DMS53 treated with DMSO at 0.1 percent for 48 hours (cell line): Measurements from ENCODE around the gene MT4.
"Not testable (repeated sequence)": the region's sequence is repeated elsewhere in the genome, so short reads cannot be mapped to it uniquely, and the experiment has no call there.

Experiments used
- DNase-seq: peaks from one replicate; lab custom pipeline; 2025; ENCODE audit not compliant: unreplicated experiment; lab: John Stamatoyannopoulos, UW

The MT4 gene

DNA sequence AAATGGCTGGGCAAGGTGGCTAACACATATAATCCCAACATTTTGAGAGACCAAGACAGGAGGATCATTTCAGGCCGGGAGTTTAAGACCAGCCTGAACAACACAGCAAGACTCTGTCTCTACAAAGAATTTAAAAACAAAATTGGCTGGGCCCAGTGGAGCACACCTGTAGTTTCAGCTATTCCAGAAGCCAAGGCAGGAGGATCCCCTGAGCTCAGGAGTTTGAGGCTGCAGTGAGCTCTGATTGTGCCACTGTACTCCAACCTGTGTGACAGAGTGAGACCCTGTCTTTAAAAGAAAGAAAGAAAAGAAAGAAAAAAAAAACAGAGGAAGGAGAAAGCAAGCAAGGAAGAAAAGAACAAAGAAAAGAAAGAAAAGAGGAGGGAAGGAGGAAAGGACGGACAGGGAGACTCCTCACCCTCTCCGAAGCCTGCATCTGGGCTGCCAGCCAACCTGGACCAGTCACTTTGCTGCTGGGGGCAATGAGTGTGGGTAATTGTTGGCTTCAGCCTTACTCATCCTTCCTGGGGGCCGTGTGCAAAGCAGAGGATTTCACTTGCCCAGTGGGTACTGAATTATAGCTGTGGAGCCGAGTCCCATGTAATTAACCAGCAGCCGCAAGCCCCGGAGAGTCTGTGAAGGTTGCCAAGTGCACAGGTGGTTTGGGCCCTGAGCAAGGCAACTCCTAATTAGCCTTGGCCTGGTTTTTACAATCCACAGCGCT is 6.7 kb upstream of the MT4 start:
- no peak for DNase-seq

DNA sequence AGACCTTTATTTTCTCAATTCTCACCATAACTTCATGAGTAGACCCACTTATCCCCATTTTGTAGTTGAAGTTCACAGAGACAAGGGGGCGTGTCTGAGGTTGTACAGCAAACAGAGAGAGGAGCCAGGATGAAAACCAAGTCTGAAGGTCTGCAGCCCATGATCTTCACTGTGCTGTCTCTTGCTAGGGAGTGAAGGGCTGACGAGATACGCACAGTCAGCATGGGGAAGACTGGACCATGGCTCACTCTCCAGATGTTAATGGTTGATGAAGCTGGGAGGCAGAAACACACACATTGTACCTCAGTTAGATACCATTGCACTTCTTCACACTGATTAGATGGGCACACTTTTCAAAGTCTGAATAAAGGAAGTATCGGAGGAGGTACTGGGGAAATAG is 5.8 kb upstream of the MT4 start:
- no peak for DNase-seq

DNA sequence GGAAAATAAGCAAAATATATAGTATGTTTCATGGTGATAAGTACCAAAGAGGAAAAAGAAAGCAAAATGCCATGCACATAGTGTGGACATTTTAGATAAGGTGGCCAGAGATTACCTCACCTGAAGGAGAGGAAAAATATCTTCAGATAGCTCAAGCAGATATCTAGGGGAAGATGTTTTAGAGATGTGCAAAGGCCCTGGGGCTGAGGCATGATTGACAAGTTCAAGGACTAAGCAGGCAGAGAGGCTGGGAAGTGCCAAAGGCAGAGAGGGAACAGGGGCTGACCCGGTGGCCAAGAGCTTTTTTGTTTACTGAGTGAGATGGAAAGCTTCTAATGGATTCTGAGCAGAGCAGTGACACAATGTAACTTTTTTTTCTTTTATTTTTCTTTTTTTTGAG is 4.4 kb upstream of the MT4 start:
- DNase-seq = no peak

DNA sequence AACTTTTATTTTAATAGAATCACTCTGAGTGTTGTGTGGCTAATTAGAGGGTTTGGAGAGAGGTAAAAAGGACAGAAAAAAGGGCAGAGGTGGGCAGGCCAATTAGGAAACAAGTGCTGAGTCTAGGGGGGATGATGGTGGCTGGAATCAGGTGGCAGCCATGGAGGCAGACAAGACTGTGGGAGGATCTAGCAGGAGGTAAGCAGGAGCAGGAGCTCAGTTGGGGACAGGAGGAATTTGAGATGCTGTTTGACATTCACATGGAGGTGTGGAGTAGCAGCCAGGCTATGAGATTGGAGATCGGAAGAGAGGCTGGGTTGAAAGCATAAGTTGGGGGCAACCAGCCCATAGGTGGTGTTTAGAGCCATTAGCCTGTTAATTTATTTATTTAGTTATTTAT is 3.7 kb upstream of the MT4 start:
- no peak for DNase-seq

DNA sequence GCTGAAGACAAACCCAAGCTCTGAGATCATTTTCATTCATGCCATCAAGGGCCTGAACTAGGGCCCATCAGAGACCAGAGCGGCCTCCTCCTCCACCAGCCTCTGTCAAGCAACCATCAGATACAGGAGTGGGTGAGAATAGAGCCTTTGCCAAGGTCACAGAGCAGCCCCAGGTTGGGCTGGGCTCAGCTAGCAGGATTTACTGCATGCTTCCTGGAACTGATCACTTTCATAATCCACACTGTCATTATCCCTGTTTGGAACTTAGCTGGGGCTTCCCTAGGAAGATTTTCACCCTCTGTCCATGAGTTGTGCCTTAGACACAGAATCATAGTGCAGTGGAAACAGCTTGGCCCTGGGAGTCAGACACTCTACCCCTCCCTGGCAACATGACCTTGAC is 5.1 kb downstream of the MT4 start:
- no peak for DNase-seq

DNA sequence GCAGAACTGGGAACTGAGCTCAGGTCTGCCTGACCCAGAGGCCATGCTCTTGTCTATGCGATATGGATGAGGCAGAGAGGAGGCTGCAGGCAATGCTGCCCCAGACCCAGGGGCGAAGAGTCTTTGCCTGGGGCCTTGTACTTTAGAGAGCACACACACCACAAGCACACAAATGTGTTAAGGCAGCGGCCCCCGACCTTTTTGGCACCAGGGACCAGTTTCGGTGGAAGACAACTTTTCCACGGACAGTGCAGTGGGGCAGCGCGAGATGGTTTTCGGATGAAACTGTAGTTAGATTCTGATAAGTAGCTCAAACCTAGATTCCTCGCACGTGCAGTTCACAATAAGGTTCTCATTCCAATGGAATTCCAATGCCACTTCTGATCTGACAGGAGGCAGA is 6.7 kb downstream of the MT4 start:
- no peak for DNase-seq

DNA sequence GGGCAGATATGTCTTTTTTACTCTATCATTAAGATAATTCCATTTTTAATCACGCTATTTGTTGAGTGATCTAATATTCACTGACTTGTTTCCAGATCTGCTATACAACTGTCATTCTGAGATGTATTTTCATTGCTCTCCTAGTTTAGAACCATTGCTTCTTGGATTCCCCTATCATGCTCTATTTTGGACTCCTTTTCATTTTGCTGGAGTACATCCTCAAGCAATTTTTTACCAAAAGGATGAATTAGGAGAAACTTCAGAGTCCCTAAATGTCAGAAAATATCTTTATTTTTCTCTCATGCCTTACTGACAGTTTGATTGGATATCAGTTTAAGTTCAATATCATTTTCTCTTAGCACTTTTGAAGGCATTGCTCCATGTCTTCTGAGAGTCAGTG is 9.8 kb downstream of the MT4 start:
- no peak for DNase-seq

DNA sequence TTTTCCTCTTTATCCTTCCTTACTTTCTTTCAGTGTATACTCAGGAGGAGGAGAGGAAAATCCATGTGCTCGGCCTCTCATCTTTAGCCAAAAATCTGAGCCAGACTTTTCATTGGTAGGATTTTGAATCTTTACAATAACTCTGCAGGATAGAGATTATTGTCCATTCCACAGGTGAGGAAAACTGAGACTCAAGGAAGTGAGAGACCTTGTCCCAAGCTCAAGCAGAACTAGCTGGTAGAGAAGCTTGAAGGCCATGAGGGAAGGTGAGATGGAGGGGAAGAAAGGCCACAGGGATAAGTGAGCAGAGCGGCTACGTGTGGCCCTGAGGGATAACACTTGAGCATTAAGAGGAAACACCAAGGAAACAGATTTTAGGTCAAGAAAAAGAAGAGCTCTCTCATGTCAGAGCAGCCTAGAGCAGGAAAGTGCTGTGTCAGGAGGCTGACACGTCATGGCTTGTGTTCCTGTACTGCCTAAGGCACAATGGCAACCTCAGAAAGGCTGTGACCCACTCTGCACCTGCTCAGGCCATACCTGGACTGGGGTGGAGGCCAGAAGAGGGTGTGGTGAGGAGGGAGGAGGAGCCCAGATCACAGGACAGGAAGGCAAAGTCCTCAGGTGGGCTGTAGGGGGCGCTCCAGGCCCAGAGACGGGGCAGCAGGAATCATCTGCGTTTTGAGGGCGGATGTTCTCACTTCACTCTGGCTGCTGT is 11.9 kb downstream of the MT4 start:
- peak; percentile 92 for DNase-seq

DNA sequence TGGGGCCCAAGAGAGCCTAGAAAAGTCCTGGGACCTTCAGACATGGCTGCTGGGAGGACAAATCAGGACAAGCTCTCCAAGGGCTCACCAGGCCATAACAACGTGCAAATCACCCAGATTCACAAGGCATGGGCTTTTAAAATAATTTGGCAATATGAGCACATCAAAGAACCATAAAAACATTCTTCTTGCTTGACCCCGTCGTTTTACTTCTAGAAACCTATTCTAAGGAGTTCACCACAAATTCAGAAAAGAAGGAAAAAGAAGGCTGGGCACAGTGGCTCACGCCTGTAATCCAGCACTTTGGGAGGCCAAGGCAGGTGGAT is 12.4 kb downstream of the MT4 start:
- no peak for DNase-seq

DNA sequence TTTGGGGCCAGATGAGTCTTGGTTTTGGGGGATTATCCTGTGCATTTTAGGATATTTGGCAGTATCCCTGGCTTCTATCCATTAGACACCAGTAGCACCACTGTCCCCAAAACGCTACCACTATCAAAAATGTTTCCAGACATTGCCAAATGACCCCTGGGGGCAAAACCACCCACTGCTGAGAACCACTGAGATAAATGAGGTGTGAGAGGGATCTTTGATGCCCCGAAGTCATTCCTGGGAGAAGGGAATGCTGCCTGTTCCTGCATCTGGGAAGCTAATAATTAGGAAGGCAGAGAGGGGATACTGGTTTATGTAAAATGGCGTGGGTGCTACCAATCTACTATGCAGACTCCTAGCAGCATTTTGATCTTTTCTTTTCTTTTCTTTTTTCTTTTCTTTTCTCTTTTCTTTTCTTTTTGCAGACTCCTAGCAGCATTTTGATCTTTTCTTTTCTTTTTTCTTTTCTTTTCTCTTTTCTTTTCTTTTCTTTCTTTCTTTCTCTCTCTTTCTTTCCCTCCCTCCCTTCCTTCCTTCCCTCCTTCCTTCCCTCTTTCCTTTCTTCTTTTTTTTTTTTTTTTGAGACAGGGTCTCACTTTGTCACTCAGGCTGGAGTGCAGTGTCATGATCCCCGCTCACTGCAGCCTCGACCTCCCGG is 15.6 kb downstream of the MT4 start:
- DNase-seq = no peak

DNA sequence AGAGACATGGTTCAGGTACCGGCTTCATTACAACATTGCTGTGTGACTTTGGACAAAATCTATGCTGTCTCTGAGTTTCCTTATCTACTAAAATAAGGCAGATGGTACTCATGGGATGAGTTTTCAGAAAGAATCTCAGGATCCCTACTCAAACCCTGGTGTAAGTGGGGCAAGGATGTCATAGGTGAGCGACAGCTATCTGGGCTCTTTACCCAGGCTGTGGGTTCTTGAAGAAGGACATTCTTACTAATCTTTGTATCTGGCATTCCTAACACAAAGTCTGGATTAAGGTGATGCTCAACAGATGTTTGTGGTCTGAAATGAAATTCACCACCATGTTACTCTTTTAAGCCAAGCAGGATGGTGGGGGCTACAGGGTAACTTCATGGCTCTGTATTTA is 18.0 kb downstream of the MT4 start:
- DNase-seq = not testable (repeated sequence)

DNA sequence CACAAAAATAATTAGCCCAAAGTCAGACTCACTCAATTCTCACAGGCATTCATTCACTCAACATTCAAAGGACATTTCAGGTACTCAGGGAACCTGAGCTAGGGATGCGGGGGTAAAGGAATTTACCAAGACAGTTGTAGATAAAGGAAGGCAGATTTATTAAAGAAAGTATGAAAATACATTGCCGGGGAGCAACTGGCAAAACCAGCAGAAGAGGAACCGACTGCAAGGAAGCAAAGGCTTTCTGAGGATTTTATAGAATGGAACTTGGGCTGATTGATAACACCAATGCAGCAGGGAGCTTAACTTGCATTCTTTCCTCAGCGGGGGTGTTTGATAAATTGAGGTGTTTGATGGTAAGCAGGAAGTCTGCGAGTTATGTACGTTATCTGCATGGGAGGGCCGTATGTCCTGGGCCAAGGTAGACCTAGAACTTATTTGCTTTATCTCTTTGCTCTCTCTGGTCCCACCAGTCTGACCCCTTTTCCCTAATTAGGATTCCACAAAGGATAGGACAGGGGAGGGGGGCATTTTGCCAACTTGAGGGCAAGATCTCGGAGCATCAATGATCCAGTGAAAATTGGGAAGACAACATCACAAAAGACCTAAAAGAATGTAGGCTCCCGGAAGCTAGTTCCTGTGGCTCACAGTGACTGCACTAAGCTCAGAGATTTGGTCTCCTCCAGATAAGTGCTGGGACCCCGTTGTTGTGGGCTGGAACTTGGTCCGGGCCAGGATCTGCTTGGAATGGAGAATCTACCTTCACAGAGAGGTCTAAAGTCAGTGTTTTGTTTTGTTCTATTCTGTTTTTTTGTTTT is 18.7 kb downstream of the MT4 start:
- no peak for DNase-seq

DNA sequence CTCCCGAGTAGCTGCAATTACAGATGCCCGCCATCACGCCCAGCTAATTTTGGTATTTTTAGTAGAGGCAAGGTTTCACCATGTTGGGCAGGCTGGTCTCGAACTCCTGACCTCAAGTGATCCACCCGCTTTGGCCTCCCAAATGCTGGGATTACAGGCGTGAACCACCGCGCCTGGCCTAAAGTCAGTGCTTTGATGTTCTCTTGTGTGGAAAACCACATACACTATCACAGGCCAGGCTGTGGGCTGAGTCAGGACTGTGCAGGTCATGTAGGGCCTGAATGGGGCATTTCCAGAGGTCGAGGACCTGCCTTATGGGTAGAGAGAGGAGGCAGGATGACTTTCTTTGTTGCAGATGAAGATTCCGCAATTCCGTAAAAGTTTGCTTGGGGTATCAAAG is 19.4 kb downstream of the MT4 start:
- no peak for DNase-seq

DNA sequence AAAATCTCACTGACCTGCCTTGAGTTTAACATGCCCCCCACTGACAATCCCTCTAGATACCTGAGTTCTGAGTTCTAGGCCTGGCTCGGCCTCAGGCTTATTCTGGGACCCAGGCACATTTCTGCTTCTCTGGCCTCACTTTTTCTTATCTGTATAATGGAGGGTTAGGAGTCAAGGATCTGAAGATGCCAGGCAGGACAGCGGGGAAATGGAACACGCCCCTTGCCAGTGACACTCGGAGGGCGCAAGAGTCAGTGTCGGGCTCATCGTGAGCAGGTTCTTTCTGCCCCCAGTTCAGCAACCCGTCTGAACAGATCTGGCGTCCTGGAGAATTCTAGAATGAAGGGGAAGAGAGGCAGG is 23.9 kb downstream of the MT4 start:
- DNase-seq = peak; percentile 5

DNA sequence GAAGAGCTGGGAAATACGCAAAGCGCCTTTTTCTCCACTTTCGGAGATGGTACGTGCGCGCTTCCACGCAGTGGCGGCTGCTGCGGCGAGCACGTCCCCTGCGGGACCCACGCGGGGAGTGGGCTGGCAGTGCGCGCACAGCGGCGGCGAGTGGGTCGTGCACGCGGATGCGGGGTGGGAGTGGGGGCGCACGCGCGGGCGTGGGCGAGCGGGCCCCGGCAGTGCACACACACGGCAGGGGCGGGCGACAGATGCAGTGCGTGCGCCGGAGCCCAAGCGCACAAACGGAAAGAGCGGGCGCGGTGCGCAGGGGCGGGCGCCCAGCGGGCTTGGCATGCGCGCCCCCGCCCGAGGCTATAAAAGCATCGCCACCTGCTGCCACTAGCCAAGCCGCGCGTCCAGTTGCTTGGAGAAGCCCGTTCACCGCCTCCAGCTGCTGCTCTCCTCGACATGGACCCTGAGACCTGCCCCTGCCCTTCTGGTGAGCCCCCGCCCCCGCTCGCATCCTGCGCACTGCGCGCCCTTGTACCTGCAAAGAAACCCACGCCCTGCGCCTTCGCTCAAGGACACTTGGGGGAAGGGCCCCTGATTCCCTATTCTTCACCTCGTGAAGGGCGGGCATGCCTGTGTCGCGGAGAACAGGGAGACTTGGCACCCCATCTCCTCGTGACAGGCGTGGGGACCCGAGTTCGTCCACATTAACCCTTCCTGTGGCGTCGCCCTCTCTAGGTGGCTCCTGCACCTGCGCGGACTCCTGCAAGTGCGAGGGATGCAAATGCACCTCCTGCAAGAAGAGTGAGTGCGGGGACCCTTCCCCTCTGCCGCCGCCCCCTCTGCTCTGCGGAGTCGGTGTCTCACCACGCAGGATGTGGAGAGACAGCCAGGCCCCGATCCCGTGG is 24.5 kb downstream of the MT4 start, which contains the start of gene MT3:
Gene MT3, plus strand, starts transcription at position 388 of the 899 bp plus-strand sequence. Its CDS starts 63 bp downstream, at position 451.
- peak; percentile 15 for DNase-seq

DNA sequence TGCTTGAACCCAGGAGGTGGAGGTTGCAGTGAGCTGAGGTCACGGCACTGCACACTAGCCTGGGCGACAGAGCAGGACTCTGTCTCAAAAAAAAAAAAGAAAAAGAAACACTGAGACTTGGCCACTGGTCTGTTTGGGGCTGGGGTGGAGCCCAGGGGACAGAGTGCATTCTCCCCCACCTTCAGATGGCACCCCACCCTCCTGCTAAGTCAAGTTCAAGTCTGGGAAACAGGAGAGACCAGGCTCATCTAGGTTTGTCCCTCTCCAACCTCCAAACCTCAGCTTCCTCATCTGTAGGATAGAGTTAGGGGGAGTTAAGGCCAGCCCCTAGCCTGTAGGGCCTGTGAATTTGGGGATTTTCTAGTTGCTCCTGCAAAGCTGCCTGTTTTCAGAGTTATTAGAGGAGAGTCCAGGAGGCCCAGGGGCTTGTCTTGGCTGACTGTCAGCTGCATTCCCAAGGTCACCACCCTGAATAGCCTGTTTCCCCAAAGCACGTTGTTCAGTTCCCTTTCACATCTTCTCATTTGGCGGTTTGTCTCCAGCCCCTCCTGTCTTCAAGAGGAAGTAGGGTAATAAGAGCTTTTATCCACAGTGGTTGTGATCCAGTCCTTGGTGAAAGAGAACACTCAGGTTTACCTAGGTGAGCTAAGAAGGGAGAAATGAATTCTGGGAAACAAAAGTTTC is 26.6 kb downstream of the MT4 start:
- no peak for DNase-seq

DNA sequence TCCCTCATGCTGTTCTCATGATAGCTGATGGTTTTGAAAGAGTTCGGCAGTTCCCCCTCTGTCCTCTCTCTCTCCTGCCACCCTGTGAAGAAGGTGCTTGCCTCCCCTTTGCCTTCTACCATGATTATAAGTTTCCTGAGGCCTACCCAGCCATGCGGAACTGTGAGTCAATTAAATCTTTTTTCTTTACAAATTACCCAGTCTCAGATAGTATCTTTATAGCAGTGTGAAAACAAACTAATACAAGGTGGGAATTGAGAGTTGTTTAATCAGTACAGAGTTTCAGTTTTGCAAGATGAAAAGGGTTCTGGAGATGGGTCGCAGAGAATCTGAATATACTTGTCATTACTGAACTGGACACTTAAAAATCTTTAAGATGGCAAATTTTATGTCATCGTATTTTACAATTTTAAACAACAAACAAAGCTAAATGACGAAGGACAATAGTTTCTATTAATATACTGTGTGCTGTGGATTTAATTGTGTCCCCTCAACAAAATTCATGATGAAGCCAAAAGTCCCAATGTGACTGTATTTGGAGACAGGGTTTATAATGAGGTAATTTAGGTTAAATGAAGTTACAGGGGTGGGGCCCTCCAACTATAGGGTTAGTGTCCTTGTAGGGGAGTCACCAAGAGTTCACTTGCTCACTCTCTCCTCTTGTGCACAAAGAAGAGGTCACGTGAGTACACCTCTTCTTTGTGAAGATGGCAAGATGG is 28.9 kb downstream of the MT4 start:
- DNase-seq = no peak

DNA sequence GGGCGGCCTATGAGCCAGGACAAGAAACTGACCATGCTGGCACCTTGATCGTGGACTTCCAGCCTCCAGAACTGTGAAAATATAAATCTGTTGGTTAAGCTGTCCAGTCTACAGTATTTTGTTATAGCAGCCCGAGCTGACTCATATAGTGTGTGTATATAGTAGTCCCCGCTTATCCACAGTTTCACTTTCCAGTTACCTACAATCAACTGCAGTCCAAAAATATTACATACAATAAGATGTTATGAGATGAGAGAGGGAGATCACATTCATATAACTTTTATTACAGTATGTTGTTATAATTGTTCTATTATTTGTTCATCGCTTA is 29.4 kb downstream of the MT4 start:
- no peak for DNase-seq

DNA sequence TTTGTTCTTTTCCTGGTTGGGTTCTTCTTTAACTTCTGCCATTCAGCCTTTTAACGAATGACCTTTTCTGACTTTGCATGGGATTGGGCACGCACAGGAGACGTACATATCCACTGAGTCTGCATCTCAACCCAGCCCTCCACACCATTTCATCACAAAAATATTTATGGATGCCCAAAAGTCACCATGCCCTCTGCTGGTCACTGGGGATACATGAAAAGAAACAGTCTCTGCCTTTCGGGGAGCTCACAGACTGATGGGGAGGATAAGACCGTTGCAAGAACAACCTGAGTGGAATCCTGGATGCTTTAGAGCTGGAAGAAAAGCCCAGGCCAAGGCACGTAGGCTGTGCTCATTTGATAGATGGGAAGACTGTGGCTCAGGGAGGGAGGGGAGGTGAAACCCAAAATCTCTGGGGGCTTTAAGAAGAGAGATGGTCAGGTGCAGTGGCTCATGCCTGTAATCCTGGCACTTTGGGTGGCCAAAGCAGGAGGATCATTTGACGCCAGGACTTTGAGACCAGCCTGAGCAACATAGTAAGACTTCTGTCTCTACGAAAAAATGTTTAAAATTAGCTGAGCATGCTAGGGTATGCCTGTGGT is 35.6 kb downstream of the MT4 start:
- DNase-seq = peak; percentile 12
